HL-60 (cell line): Measurements from ENCODE around the gene MRPS18A.

Experiments used
- GABPA ChIP-seq: IDR thresholded peaks from 2 replicates; pipeline ENCODE4 v1.6.1; 2012; ENCODE audit warnings: low read depth
- POLR2AphosphoS5 ChIP-seq: IDR thresholded peaks from 2 replicates; pipeline ENCODE4 v1.6.1; 2012; ENCODE audit warnings: low read depth
- TF ChIP-seq, protein P1 (sequence below): IDR thresholded peaks from one replicate; pipeline ENCODE4 v1.5.1; 2011; ENCODE audit warnings: low read length, control low read depth, inconsistent platforms; ENCODE audit not compliant: insufficient read depth

DNA sequence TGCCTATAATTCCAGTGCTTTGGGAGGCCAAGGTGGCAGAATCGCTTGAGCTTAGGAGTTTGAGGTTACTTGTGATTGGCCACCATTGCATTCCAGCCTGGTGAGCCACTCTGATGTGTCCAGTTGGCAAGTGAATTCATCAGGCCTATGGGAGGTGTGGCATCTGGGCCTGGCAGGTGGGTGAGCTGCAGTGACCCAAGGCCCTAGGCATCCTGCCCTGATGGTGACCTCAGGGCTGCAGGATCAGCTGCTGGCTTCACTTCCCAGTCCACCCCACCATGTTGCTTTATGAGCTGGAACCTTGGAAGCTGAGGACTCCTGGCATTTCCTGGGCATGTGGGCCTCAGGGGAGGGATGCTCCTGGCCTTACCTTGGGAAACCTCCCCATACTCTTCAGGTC is 22.2 kb downstream of the MRPS18A start:
- TF ChIP-seq, protein P1, sequence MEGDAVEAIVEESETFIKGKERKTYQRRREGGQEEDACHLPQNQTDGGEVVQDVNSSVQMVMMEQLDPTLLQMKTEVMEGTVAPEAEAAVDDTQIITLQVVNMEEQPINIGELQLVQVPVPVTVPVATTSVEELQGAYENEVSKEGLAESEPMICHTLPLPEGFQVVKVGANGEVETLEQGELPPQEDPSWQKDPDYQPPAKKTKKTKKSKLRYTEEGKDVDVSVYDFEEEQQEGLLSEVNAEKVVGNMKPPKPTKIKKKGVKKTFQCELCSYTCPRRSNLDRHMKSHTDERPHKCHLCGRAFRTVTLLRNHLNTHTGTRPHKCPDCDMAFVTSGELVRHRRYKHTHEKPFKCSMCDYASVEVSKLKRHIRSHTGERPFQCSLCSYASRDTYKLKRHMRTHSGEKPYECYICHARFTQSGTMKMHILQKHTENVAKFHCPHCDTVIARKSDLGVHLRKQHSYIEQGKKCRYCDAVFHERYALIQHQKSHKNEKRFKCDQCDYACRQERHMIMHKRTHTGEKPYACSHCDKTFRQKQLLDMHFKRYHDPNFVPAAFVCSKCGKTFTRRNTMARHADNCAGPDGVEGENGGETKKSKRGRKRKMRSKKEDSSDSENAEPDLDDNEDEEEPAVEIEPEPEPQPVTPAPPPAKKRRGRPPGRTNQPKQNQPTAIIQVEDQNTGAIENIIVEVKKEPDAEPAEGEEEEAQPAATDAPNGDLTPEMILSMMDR = no peak
- TF ChIP-seq POLR2AphosphoS5 (no peak), GABPA (no peak)
